Prostate gland (tissue), 2 donors: ENCODE results near the gene HDHD2. TPM values are rescaled to one million over a fixed set of nuclear protein-coding genes. Genes with fewer than 3 reads are reported as not detected.

ENCODE experiments used
- DNase-seq: peaks from one replicate; pipeline ENCODE4 v3.0.0-alpha.2; 2019; ENCODE audit warnings: low spot score
- H3K27ac ChIP-seq, 2 donors: fragments of 200-600 bp; sonication (generic); 2 replicates each; pipeline ENCODE4 v1.5.1; 2017 to 2019
- H3K27me3 ChIP-seq: fragments of 200-600 bp; sonication (generic); replicated peaks from 2 replicates; pipeline ENCODE4 v1.5.1; 2019; ENCODE audit not compliant: insufficient read depth
- H3K36me3 ChIP-seq, 2 donors: fragments of 200-600 bp; sonication (generic); 1 replicate in 1 of 2; 2 replicates in 1 of 2; pipeline versions ENCODE4 v1.5.1 to v1.8.1; 2017 to 2019
- H3K4me1 ChIP-seq: fragments of 200-600 bp; sonication (generic); replicated peaks from 2 replicates; pipeline ENCODE4 v1.5.1; 2019
- H3K4me3 ChIP-seq, 2 donors: fragments of 200-600 bp; sonication (generic); 2 replicates each; pipeline ENCODE4 v1.5.1; 2017 to 2019
- H3K9me3 ChIP-seq: fragments of 200-600 bp; sonication (generic); 2 replicates; pipeline ENCODE4 v1.5.1; 2017
- CTCF ChIP-seq, 4 experiments: fragments of 200-600 bp in 2 of 4; fragments of 450-650 bp in 2 of 4; sonication (generic) in 2 of 4; IDR thresholded peaks; 1 replicate in 3 of 4; 2 replicates in 1 of 4; pipeline ENCODE4 v1.5.1; 2016 to 2019; ENCODE audit warnings: antibody characterized with exemption in 4 of 4, mild to moderate bottlenecking in 2 of 4, moderate library complexity in 2 of 4
- POLR2A ChIP-seq: fragments of 450-650 bp; IDR thresholded peaks from one replicate; pipeline ENCODE4 v1.6.1; 2016; ENCODE audit warnings: antibody characterized with exemption, mild to moderate bottlenecking
- POLR2AphosphoS5 ChIP-seq: sonication (generic); formaldehyde crosslinking; IDR thresholded peaks from one replicate; pipeline ENCODE4 v1.6.1; 2017; ENCODE audit warnings: antibody characterized with exemption
- WGBS: methylation state at CpG from one replicate; pipeline ENCODE4 v1.1.5; 2018; 5-methylcytosine and 5-hydroxymethylcytosine counted together
- intact Hi-C: fragments of 100-400 bp; cut with DNase I; formaldehyde crosslinking; loops from one replicate; pipeline ENCODE4 v1.14.2; 2022
- total RNA-seq, 2 donors: library from RNA; depleted of rRNA; stranded (reverse); fragments of >200 nt; gene quantifications; one replicate each; pipeline ENCODE4 v1.1.0, GENCODE V29; 2016

HDHD2 gene
- total RNA-seq, 2 donors from 2014 or later, result 37.3 to 56.3 TPM

GRCh38 chr18:47121146-47121545, 29.2 kb downstream of the HDHD2 start:
- no peak for DNase-seq
- H3K27me3 ChIP-seq, result no peaks in the 10 kb centered on the region
- H3K36me3 ChIP-seq, result no peaks in the 10 kb centered on the region
- no peak overlapping the region for H3K27ac ChIP-seq
- TF ChIP-seq CTCF (IDR thresholded peaks at IDR 0.05), result no peak
- TF ChIP-seq POLR2A, result no peak
- TF ChIP-seq POLR2AphosphoS5, result no peak
- 96% methylated on average over 3 of the region's 3 CpGs for WGBS
- H3K9me3 ChIP-seq, result no peaks in the 10 kb centered on the region
- no peaks in the 10 kb centered on the region for H3K4me1 ChIP-seq
- H3K4me3 ChIP-seq, result no peak overlapping the region
- intact Hi-C loops, result no loop called here

- TF ChIP-seq POLR2A (no peak), CTCF (IDR thresholded peaks at IDR 0.05) (no peak), POLR2AphosphoS5 (no peak)
- Histone ChIP-seq H3K27ac (no peak overlapping the region), H3K4me1 (no peaks in the 10 kb centered on the region), H3K36me3 (no peaks in the 10 kb centered on the region), H3K27me3 (no peaks in the 10 kb centered on the region), H3K4me3 (no peak overlapping the region), H3K9me3 (no peaks in the 10 kb centered on the region)
- 96% methylated on average over 4 of the region's 4 CpGs for WGBS
- no peak for DNase-seq
- intact Hi-C loops, result no loop called here
Measured at GRCh38 chr18:47120428-47120827, 29.9 kb downstream of the HDHD2 start.

GRCh38 chr18:47118981-47119380, 31.3 kb downstream of the HDHD2 start:
- 96% methylated on average over 2 of the region's 2 CpGs for WGBS
- H3K36me3 ChIP-seq, result no peaks in the 10 kb centered on the region
- H3K27me3 ChIP-seq, result no peaks in the 10 kb centered on the region
- H3K4me3 ChIP-seq, result no peak overlapping the region
- DNase-seq, result no peak
- no peaks in the 10 kb centered on the region for H3K4me1 ChIP-seq
- no peak for TF ChIP-seq POLR2A
- no peak for TF ChIP-seq CTCF (IDR thresholded peaks at IDR 0.05)
- TF ChIP-seq POLR2AphosphoS5, result no peak
- intact Hi-C loops, result no loop called here
- no peak overlapping the region for H3K27ac ChIP-seq
- no peaks in the 10 kb centered on the region for H3K9me3 ChIP-seq

GRCh38 chr18:47115205-47115604, 35.1 kb downstream of the HDHD2 start:
- Histone ChIP-seq H3K4me1 (no peaks in the 10 kb centered on the region), H3K27ac (no peak overlapping the region), H3K36me3 (peaks cover 0 to 4% of the 10 kb centered on the region in 2 donors), H3K4me3 (no peak overlapping the region), H3K9me3 (no peaks in the 10 kb centered on the region), H3K27me3 (no peaks in the 10 kb centered on the region)
- 62% methylated on average over 2 of the region's 2 CpGs for WGBS
- intact Hi-C loops, result no loop called here
- no peak for DNase-seq
- TF ChIP-seq POLR2A (no peak), POLR2AphosphoS5 (no peak), CTCF (IDR thresholded peaks at IDR 0.05) (no peak)

GRCh38 chr18:47113796-47114540, 36.3 kb downstream of the HDHD2 start:
- intact Hi-C loops, result no loop called here
- WGBS, result 86% methylated on average over 2 of the region's 2 CpGs
- Histone ChIP-seq H3K4me1 (no peaks in the 10 kb centered on the region), H3K36me3 (peaks cover 0 to 4% of the 10 kb centered on the region in 2 donors), H3K9me3 (no peaks in the 10 kb centered on the region), H3K27me3 (no peaks in the 10 kb centered on the region), H3K27ac (no peak overlapping the region), H3K4me3 (no peak overlapping the region)
- no peak for DNase-seq
- TF ChIP-seq CTCF (IDR thresholded peaks at IDR 0.05) (no peak), POLR2A (no peak), POLR2AphosphoS5 (no peak)
